T follicular helper cell (primary cell): ENCODE results near the gene NRXN3.

ENCODE experiments used
- DNase-seq: peaks from one replicate; pipeline ENCODE4 v3.0.0-alpha.2; 2020; ENCODE audit warnings: low read depth

Gene NRXN3

DNA sequence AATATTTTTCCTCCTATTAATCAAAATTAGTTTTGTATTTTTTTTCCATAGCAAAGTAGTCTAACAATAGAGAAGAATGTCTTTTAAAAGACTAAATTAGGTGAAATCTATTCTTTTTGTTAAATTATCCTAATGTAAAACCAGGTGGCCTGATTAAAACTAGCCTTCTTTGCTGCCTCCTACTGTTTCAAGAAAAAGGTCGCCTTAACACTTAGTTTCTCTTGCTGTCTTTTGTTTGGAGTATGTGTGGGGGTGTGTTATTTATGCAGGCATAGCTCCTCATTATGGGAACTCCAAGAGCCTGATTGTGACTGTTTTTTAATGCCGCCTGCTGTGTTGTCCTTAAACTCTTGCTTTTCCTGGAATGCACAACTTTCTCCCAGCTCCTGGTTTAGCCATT lies 1185.9 kb downstream of the NRXN3 start:
- DNase-seq, result no peak

DNA sequence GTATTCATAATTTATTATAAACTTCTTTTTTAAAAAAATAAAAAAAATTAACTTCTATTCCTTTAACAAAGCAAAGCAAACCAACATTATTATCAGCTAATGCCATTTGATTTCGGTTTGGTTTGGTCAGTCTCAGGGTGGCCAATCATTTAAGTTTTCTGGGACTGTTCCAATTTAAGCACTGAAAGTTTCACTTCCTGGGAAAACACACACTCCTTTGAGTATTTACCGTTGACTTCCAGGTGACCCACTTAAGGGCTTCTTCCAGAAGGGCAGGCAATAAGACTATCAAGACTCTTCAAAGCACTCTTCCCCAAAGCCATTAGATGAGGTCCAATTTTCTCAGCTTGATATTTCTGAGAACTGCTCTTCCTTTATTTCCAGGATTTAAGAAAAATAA lies 1187.1 kb downstream of the NRXN3 start:
- DNase-seq, result no peak

- DNase-seq, result no peak
These were observed 1193.1 kb downstream of the NRXN3 start for GRCh38 chr14:79363291-79363690.

DNA sequence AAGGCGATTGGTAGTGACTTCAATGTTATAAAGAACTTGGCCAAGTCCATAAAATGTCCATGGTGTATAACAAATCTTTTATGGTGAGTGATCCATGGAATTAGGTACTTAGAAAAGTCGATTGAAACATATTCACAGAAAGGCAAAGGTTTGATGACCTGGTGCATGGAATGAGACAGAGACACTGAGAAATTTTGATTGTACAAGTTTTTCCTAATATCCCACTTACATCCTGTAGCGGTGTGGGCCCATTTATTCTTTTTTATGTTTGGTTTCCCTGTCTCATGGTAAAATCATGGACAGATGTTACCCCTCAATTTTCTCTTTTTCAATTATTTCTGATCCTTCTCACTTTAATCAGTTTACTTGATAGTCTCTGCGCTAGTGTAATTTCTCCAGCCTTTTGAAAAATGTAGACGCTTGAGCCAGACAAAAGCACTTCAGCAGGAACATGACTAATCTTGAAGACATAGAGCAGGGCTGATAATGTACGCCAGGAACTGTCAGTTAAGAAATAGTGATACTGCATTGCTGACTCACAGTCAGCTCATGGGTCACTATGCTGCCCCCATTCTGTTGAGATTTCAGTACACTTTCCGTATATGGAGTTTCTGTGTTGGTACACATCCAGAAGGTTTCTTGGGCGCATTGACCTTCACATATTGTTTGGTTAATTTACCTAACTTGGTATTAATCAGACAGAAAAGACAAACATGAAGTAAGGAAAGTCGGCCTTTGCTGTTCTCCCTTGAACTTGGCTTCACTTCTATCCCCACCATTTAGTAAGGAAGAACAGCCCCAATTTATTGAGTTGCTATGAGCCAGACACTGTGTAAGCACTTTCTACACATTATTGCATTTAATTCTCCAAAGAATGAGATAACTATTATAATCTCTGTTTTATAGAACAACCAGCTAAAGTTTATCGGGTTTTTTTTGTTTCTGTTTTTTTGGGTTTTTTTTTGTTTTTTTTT lies 1199.5 kb downstream of the NRXN3 start:
- DNase-seq, result no peak

DNA sequence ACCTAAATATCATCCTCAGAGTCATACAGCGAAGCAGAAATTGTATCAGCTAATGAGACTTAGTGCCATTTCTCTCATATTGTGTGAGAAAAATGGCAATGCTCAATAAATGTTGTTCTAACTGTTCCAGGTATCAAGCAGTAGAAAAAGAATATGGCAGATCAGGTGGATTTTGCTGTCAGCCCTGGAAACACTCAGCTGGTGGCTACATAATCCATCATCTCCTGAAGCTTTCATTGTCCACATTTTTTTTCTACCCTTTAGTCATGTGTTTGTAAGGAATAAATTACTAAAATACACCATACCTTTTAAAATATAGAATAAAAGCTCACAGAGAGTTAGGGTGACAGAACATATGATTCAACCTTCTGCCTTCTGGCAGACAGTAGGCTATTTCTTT lies 1200.8 kb downstream of the NRXN3 start:
- no peak for DNase-seq

DNA sequence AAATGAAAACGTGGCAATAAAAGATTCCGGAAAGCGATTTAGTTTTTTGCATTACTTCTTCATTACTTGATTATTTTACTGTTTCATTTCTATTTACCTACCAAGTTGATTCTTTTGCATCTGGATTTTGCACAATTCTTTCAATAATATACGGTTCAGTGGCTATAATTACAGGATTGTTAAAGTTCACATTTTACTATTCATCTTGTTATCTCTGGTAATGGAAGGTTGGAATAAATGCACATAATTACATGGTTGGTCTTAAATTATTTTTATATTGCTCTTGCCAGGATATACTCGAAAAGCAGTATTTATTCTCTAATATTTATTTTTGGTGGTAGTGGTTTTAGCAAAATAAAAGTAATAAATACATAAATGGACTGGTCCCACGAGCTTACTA lies 1203.3 kb downstream of the NRXN3 start:
- DNase-seq, result no peak

DNA sequence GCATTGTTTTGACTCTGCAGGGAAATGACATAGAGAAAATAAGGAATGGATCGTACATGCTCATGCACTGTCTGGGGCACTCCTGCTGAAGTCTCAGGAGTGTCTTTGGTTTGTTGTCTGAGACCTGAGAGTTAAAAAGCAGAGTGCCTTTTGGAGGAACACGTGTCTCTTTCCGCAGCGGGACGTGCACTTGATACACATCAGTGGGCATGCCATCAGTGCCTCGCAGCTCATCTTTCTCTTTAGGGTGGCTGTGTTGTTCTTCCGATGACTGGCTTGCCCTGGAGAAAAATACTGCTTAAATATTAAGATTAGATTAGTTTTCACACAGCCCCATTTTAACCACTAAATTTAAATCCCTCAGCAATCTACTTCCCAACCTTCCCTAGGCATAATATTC lies 1205.2 kb downstream of the NRXN3 start:
- no peak for DNase-seq

DNA sequence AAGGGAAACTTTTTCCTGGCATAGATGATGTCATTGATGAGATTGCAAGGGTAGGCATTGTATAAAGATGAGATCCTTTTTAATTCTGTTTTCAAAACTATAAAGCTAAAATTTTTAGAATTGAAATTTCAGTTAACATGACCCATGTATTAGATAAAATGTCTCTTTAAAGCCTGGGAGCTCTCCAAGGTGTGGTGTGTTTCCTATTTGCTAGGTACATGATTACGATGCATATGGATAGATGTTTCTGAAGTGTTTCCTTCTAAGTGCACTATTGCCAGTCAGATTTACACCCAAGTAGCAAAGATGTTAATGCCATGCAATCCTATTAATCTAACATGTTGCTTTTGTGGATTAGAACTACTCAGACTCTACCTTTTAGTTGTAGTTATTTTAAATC lies 1206.4 kb downstream of the NRXN3 start:
- no peak for DNase-seq

DNA sequence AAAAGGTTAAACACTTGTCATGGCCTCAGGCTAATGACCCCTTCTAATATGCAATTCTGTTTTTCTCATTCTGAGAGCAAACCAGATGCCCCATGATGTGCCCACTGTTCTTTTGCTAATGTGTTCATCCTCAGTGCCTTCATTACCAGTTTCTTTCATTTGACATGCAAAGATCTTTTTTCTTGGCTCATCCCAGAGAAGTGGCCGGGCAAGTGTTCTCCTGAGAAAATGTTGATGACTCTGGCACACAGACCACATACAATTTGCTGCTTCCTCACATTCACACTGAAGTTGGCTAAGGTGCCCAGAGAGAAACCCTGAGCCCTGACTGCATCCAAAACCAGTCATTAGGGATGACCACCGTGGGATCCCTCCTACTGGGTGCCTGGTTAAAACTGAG lies 1207.8 kb downstream of the NRXN3 start:
- no peak for DNase-seq

DNA sequence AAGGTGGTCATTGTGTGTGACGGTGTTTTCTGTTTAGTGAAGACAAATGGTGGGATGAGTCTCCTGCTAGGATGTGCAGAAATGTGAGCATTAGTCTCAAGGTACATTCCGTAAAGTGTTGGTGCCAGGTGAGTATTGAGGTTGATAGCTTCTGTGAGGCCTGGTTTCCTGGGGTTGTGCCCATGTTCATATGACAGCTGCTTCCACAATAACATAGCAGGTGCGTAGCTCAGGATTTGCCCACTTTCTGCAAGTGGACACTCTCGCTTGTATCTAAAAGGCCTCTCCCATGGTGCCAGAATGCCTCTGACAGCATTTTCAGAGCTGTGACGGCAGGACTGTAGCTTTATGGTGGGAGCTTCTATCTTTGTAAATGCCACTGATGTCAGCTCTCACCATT lies 1209.1 kb downstream of the NRXN3 start:
- DNase-seq, result no peak

- no peak for DNase-seq
These were observed 1212.9 kb downstream of the NRXN3 start for GRCh38 chr14:79383031-79383430.

DNA sequence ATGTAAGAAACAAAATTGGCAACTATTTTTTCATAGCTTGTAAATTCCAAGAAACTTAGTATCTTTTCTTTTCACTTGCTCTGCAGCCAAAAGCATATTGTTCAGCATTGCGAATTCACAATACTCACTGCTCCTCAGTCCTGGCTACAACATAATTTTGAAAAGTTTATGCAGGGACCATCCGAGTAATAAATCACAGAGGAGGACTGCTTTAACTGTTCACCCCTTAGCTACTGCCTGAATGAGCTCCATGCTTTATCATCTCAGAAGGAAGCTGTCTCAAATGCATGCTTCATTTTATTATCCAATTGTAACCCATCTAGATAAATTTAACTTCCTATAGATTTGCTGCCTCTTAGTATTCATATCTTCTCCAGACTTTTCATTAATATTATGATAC lies 1213.3 kb downstream of the NRXN3 start:
- DNase-seq, result no peak

DNA sequence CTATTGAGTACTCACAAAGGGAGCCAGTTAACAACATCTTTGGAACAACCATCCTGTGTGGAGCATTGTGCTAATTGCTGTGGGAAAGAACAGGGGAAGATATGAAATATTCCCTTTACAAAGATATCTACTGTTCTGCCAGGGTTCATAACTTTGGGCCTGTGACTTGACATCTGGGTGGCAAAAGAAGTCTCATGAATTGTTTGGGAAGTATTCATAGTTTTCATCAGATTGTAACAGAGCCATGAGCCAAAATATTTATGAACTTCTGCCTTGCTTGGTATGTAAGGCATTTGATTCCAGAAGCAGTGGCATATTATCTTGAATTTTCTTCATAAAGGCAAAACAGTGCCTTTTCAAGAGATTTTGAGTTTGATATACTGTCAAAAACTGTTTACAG lies 1224.9 kb downstream of the NRXN3 start:
- no peak for DNase-seq

DNA sequence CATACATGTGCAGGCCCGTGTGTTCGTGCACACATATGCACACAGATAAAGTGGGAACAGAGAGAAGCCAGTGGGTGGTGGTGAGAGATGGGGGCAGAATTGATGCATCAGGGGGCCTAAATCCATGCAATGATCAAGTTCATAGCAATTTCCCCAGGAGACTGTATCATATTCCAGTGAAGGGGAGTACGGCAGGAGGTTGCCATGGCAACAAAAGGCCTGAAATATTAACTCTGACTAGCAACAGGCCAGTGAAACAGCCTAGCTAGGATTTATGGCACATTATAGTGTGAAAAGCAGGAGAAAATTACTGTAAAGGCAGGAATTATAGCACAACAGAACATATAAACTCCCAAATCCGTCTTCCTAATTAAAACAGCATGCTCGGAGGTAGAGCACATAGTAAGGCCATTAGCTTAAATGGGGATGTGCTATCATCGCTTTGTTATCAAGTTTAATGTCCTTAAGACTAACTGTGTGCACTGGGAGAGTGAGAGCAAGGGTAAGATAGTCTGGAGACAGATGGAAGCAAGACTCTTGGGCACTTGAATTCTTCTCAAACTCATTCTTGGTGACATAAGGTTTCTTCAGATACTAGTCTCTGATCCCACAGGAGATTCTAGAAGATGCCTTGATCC lies 1234.8 kb downstream of the NRXN3 start:
- no peak for DNase-seq

DNA sequence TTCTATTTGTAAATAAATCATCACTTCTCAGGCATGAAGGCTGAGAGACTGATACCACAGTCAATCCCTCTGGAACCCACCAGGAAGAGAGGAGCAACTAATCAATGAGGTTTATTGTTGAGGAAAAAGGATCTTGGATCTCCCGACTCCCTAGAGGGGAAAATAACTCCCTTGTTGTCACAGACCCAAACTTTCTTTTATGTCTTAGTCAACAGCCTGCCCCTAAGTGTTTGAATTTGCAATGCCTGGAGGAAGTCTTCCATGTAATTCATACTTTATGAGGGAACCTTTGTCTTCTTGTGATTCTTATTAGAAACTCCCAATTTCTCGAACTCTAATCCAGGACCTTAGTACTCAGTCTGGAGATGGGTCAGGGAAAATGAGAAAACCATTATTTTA lies 1235.3 kb downstream of the NRXN3 start:
- DNase-seq, result no peak

DNA sequence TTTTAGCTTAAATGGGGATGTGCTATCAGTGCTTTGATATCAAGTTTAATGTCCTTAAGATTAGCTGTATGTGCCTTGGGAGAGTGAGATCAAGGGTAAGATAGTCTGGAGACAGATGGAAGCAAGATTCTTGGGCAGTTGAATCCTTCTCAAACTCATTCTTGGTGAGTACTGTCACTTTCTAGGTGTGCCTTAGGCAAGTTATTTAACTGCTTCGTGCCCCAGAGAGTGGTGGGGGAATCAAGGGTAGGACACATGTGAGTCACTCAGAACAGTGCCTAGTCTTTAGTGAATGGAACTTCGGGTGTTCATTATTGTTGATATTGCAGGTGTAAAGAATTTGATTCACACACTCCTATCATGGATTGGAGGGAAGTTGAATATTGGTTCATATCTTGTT lies 1237.4 kb downstream of the NRXN3 start:
- no peak for DNase-seq

GRCh38 chr14:79408696-79409095 lies 1238.5 kb downstream of the NRXN3 start:
- DNase-seq, result no peak

DNA sequence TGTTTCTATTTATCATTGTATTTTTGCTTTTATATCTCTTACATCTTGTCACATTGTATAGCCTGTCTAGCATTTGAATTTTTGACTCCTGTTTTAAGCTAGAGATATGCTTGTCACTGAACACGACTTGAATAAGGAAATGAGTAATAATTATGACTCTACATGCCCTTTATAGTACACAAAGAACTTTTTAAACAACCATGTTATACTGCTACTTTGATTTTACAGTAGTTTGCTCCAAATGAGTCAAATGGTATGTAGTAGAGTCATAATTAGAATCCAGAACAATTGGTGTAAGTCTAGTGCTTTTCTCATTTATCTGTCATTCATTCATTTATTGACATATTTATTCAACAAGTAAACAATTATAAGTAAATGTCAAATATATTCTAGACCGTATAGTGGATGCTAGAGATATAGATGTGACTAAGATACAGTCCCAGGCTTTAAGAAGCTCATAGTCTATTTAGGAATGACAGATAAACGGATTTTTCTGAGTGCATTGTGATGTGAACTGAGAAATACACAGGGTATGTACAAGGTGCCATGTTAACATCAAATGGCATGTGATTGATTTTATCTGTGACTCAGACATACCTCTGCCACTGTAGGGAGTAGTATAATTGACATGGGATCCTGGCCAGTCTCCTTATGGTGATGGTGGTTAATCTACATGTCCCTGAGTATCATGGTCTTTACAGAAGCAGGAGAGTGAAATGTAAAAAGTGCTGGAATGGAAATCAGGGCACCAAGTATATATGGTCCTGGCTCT lies 1241.4 kb downstream of the NRXN3 start:
- no peak for DNase-seq

GRCh38 chr14:79412822-79413221 lies 1242.6 kb downstream of the NRXN3 start:
- DNase-seq, result no peak

DNA sequence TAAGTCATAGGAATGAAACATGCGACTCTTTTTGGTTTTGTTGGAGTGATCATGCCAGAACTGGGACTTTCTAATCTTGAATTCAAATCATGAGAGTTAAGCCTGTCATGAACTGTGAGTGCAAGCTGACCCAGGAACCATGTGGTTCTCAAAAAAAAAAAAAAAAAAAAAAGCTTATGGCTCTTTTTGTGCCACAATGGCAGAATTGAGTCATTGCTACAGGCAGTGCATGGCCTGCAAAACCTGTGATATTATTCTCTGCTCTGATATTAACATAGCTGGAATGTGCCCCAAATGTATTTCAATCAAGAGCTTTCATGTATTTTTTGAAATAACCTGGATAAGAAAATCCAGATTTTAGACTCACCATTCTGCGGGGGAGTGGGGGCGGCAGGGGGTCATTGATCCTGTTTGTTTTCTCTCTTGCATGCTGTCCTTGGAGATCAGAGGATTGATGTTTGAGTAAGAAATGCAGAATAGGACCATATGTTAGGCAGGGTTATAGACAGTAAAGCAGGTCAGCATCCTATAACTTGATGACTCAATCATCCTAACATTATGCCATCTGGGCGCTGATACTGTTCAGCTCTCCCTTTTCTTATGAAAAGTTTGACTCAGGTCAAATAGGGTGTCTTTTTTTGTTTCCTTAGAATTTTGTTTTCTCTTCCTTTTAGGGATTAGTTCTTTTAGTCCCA lies 1243.7 kb downstream of the NRXN3 start:
- no peak for DNase-seq

GRCh38 chr14:79415726-79416125 lies 1245.6 kb downstream of the NRXN3 start:
- no peak for DNase-seq

GRCh38 chr14:79417961-79418360 lies 1247.8 kb downstream of the NRXN3 start:
- no peak for DNase-seq
